MM.1S (cell line): ENCODE data around the gene NOXO1.

Source experiments
- DNase-seq: peaks from one replicate; pipeline ENCODE4 v3.0.0-alpha.2; 2015
- H2AFZ ChIP-seq: fragments of 300-600 bp; sonication (generic); 2 replicates; pipeline ENCODE4 v1.6.0; 2016; ENCODE audit warnings: antibody characterized with exemption, low read length
- H3F3A ChIP-seq: fragments of 300-600 bp; sonication (generic); 2 replicates; pipeline ENCODE4 v1.6.1; 2016; ENCODE audit warnings: mild to moderate bottlenecking, antibody characterized with exemption, low read length, moderate library complexity, mixed read lengths; ENCODE audit not compliant: insufficient read depth
- H3K27ac ChIP-seq: fragments of 300-600 bp; sonication (generic); 2 replicates; pipeline ENCODE4 v1.5.1; 2016; ENCODE audit warnings: mild to moderate bottlenecking, low read length
- H3K27me3 ChIP-seq: fragments of 300-600 bp; sonication (generic); replicated peaks from 2 replicates; pipeline ENCODE4 v1.6.0; 2016; ENCODE audit warnings: low read length; ENCODE audit not compliant: insufficient read depth
- H3K36me3 ChIP-seq: fragments of 300-600 bp; sonication (generic); replicated peaks from 2 replicates; pipeline ENCODE4 v1.6.1; 2016; ENCODE audit warnings: mild to moderate bottlenecking, low read length, mixed read lengths; ENCODE audit not compliant: insufficient read depth
- H3K4me1 ChIP-seq: fragments of 300-600 bp; sonication (generic); 2 replicates; pipeline ENCODE4 v1.6.1; 2016; ENCODE audit warnings: low read length, mixed read lengths
- H3K4me2 ChIP-seq: fragments of 300-600 bp; sonication (generic); 2 replicates; pipeline ENCODE4 v1.6.0; 2016; ENCODE audit warnings: low read depth, low read length
- H3K4me3 ChIP-seq: fragments of 300-600 bp; sonication (generic); 2 replicates; pipeline ENCODE4 v1.5.1; 2016; ENCODE audit warnings: low read length, mixed read lengths
- H3K79me2 ChIP-seq: fragments of 300-600 bp; sonication (generic); 2 replicates; pipeline ENCODE4 v1.6.1; 2016; ENCODE audit warnings: mixed run types, low read length, mixed read lengths
- H3K9ac ChIP-seq: fragments of 300-600 bp; sonication (generic); 2 replicates; pipeline ENCODE4 v1.6.1; 2016; ENCODE audit warnings: low read length, mixed read lengths
- H3K9me2 ChIP-seq: fragments of 300-600 bp; sonication (generic); replicated peaks from 2 replicates; pipeline ENCODE4 v1.6.1; 2016; ENCODE audit warnings: mild to moderate bottlenecking, low read length, mixed read lengths; ENCODE audit not compliant: insufficient read depth
- H3K9me3 ChIP-seq: fragments of 300-600 bp; sonication (generic); replicated peaks from 2 replicates; pipeline ENCODE4 v1.6.1; 2016; ENCODE audit warnings: mild to moderate bottlenecking, low read length, mixed read lengths; ENCODE audit not compliant: insufficient read depth
- H4K20me1 ChIP-seq: fragments of 300-600 bp; sonication (generic); 2 replicates; pipeline ENCODE4 v1.6.1; 2016; ENCODE audit warnings: mild to moderate bottlenecking, low read length, moderate library complexity, mixed read lengths; ENCODE audit not compliant: insufficient read depth
- CTCF ChIP-seq: fragments of 300-600 bp; sonication (generic); IDR thresholded peaks from 2 replicates; pipeline ENCODE4 v1.5.1; 2016; ENCODE audit warnings: antibody characterized with exemption, low read length, mixed read lengths
- EZH2 ChIP-seq: fragments of 300-600 bp; sonication (generic); optimal IDR thresholded peaks from 2 replicates; pipeline ENCODE3; 2017; ENCODE audit warnings: low read depth, mild to moderate bottlenecking, antibody characterized with exemption, low read length, mixed read lengths
- EZH2phosphoT487 ChIP-seq: fragments of 300-600 bp; sonication (generic); IDR thresholded peaks from 2 replicates; pipeline ENCODE4 v1.6.1; 2018; ENCODE audit warnings: antibody characterized with exemption, low read length

The NOXO1 gene

GRCh38 chr16:2005646-2006045 lies 24.4 kb upstream of the NOXO1 start:
- no peaks in the 10 kb centered on the region for H3F3A ChIP-seq
- peaks cover 75% of the 10 kb centered on the region for H3K79me2 ChIP-seq
- H2AFZ ChIP-seq: no peak overlapping the region
- H3K27me3 ChIP-seq: no peaks in the 10 kb centered on the region
- no peak overlapping the region for H3K27ac ChIP-seq
- H3K4me3 ChIP-seq: no peak overlapping the region
- TF ChIP-seq EZH2phosphoT487: no peak
- no peak for TF ChIP-seq CTCF
- no peak for TF ChIP-seq EZH2
- DNase-seq: no peak
- peaks cover 6% of the 10 kb centered on the region; the same call in 1 of the 2 replicates for H4K20me1 ChIP-seq
- H3K4me2 ChIP-seq: no peak overlapping the region
- no peaks in the 10 kb centered on the region for H3K9me3 ChIP-seq
- peaks cover 17% of the 10 kb centered on the region; the same call in 1 of the 2 replicates for H3K4me1 ChIP-seq
- no peaks in the 10 kb centered on the region for H3K36me3 ChIP-seq
- H3K9me2 ChIP-seq: no peaks in the 10 kb centered on the region
- no peak overlapping the region for H3K9ac ChIP-seq

- no peak for TF ChIP-seq EZH2
- TF ChIP-seq CTCF: no peak
- TF ChIP-seq EZH2phosphoT487: no peak
Observed at GRCh38 chr16:2004795-2005517, 23.7 kb upstream of the NOXO1 start.

GRCh38 chr16:2003827-2004641 lies 22.8 kb upstream of the NOXO1 start:
- no peak overlapping the region for H2AFZ ChIP-seq
- H3K36me3 ChIP-seq: no peaks in the 10 kb centered on the region
- H3K9me2 ChIP-seq: no peaks in the 10 kb centered on the region
- no peak overlapping the region for H3K4me3 ChIP-seq
- no peaks in the 10 kb centered on the region for H3K9me3 ChIP-seq
- H3K27ac ChIP-seq: no peak overlapping the region
- no peaks in the 10 kb centered on the region for H3F3A ChIP-seq
- TF ChIP-seq CTCF (peak; percentile 91), EZH2phosphoT487 (no peak)
- no peaks in the 10 kb centered on the region for H3K27me3 ChIP-seq
- H3K79me2 ChIP-seq: peaks cover 63% of the 10 kb centered on the region
- H3K4me1 ChIP-seq: peaks cover 14% of the 10 kb centered on the region; the same call in 1 of the 2 replicates
- H3K9ac ChIP-seq: no peak overlapping the region
- H3K4me2 ChIP-seq: no peak overlapping the region
- H4K20me1 ChIP-seq: peaks cover 6% of the 10 kb centered on the region; the same call in 1 of the 2 replicates
- DNase-seq: peak; percentile 85

More at GRCh38 chr16:2004795-2005517, 23.7 kb upstream of the NOXO1 start:
- Histone ChIP-seq H3K36me3 (no peaks in the 10 kb centered on the region), H2AFZ (no peak overlapping the region), H4K20me1 (peaks cover 6% of the 10 kb centered on the region; the same call in 1 of the 2 replicates), H3K4me3 (no peak overlapping the region), H3K4me1 (peaks cover 14% of the 10 kb centered on the region; the same call in 1 of the 2 replicates), H3K9me3 (no peaks in the 10 kb centered on the region), H3K27me3 (no peaks in the 10 kb centered on the region), H3K4me2 (no peak overlapping the region), H3K27ac (no peak overlapping the region), H3K9me2 (no peaks in the 10 kb centered on the region), H3K9ac (no peak overlapping the region), H3F3A (no peaks in the 10 kb centered on the region), H3K79me2 (peaks cover 68% of the 10 kb centered on the region)
- DNase-seq: no peak
